GM18907 (cell line): ENCODE results near the gene NRDC.

Experiments used
- ATAC-seq: cut with Tn5 transposase; IDR thresholded peaks from one replicate; pipeline ENCODE4 v1.9.1; 2021; ENCODE audit warnings: mild to moderate bottlenecking, moderate library complexity; ENCODE audit not compliant: unreplicated experiment

Gene NRDC

GRCh38 chr1:51784997-51785421 lies 93.5 kb downstream of the NRDC start:
- no peak for ATAC-seq

DNA sequence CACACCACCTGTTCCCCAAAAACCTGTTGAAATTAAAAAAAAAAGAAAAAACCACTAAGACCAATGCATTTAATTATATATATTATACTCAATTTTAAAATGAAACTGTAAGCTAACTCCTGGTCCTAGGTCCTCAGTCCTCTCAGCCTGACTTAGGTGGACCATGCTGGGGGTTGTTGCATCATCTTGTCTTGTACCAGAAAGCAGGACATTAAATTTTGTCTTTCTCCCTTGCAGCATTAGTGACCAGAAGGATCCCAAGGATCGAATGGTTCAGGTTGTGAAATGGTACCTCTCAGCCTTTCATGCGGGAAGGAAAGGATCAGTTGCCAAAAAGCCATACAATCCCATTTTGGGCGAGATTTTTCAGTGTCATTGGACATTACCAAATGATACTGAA lies 97.6 kb downstream of the NRDC start:
- no peak for ATAC-seq

DNA sequence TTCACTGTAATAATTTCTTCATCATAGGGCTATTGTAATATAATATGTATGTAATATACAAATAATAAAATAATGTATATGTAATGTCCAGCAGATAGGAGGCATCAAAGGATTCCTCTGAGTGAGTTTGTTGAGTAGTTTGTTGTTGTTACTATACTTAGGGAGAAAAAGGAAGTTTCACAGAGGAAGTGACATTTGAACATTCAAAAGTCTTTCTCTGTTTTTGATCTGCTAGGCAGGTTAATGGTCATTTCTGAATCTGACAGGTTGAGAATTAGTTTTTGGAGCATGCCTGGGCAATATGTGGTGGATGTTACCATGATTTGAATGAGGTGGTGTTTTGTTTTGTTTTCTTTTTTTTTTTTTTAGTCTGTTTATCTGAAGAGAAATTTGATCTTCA lies 102.1 kb downstream of the NRDC start:
- no peak for ATAC-seq

DNA sequence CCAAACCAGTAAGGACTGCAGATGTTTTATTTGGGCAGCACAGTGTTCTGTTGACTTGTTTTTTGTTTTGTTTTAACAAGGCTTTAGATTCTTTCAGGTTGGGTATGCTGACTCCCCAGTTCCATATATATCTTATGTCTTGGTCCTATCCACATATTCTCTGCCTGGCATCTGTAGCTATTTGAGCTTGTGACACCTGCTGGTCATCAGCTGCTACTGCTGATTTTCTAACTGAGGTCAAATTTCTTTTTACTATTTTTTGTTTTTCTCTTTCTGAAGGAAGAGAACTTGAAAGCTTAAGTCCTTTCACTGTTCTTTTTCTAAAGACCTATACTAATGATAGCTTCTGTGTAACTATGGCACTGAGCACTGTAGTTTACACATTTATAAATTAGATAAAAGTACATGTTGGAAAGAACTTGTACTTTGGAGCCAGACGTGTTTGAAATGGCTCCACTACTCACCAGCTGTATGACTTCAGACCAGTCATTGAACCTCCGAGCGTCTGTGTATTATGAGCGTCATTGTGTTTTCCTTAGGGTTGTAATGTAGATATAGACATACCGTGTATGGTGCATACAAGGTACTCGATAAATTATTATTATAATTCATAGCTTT lies 109.4 kb downstream of the NRDC start:
- ATAC-seq: no peak

GRCh38 chr1:51761351-51761750 lies 117.2 kb downstream of the NRDC start:
- ATAC-seq: no peak

GRCh38 chr1:51760872-51761271 lies 117.7 kb downstream of the NRDC start:
- ATAC-seq: no peak

GRCh38 chr1:51758310-51758709 lies 120.2 kb downstream of the NRDC start:
- no peak for ATAC-seq

DNA sequence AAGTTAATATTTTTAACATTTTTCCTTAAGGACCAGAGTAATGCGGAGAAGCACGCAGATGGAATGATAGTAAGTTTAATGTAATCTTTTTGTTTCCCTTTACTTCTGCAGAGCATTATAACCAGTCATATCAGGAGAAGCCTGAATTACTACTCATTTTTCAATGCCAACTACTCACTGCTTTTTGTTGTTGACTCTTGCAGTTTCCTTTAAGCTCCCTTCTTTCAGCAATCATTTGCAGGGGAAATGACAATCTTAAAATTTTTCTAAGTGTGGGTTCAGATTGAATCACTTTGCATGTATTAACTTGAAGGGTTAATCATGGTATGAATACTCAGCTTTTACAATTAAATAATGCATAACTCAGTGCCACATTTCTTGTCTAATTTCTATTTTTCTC lies 122.2 kb downstream of the NRDC start:
- ATAC-seq: no peak

DNA sequence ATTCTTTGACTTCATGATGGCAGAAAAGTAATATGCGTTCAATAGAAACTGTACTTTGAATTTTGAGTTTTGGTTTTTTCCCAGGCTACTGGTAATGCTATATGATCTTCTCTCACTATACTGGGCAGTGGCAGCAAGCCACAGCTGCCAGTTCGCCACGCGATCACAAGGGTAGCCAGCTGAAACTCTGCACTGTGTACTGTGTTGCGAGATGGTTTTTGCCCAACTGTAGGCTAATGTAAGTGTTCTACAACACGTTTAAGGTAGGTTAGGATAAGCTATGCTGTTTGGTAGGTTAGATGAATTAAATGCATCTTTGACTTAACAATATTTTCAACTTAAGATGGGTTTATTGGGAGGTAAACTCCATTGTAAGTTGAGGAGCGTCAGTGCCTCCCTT lies 123.1 kb downstream of the NRDC start:
- no peak for ATAC-seq

- no peak for ATAC-seq
These were observed 123.9 kb downstream of the NRDC start for GRCh38 chr1:51754666-51755065.

- ATAC-seq: no peak
These were observed 124.6 kb downstream of the NRDC start for GRCh38 chr1:51753969-51754368.

DNA sequence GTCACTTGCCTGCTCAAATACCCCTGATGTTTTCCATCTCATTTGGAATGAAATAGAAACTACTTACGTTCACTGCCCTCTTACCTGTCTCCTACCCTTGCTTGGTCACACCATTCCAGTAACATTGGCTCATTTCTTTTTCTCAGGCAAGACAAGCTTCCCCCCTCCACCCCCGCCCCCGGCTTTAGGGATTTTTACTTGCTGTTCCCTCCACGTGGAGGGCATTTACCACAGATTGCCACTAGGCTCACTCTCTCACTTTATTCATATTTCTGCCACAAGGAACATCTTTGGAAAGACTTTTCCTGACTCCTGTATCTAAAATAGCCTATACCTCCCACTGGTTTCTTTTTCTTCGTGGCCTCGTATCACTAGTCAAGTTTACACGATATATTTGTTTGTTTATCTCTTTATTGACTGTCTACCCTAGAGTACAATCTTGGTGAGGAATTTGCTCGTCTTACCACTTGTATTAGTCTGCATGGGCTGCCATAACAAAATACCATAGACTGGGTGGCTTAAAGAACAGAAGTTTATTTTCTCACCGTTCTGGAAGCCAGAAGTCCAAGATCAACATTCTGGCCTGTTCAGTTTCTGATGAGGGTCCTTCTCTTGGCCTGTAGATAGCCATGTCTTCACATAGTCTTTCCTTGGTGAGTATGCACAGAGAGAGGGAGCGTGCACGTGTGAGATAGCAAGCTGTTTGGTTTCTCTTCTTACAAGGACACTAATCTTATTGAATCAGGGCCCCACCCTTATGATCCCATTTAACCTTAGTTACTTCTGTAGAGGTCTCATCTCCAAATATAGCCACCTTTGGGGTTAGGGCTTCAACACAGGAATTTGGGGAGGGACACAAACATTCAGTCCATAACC lies 126.2 kb downstream of the NRDC start:
- ATAC-seq: no peak

DNA sequence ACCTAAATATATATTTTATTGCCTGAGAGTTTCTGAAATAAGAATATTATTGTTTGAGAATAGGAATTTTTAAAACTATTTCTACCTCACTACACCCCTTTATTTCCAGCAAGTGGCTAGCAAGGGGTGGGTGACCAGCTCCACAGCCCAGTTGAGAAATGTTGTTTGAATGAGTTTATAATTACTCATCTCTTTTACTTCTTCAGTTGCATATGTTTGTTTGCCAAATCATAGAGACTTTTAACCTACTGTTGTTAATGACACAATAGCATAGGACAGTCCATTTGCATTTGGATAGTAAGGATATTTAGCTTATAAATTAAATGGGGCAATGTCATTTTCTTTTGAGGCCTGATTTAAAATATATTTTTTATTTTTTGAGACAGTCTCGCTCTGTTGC lies 127.8 kb downstream of the NRDC start:
- ATAC-seq: no peak

GRCh38 chr1:51750218-51750617 lies 128.3 kb downstream of the NRDC start:
- no peak for ATAC-seq

DNA sequence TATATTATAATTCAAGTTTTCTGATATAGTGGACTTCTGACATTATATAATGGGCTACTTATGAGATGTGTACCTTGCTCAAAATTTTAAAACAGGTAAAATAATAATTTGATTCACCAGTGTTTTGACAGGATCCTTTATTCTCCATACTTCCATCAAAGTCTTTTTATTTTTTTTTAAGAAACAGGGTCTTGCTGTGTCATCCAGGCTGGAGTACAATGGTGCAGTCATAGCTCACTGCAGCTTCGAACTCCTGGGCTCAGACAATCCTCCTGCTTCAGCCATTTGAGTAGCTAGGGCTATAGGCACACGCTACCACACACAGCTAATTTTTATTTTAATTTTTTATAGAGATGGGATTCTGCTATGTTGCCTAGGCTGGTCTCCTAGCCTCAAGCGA lies 129.4 kb downstream of the NRDC start:
- no peak for ATAC-seq

DNA sequence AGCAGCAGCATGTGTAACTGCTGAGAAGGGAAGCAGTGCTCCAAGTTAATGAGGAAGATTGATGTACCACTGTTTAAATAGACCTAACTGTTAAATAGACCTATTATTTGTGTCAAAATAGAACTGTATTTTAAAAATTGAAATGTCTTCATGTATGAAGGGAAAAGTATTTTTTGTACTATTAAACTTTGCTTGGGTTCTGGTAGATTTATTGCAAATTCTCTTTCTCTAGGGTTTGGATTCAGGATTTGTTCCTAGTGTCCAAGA lies 133.3 kb downstream of the NRDC start:
- no peak for ATAC-seq

- ATAC-seq: no peak
These were observed 133.8 kb downstream of the NRDC start for GRCh38 chr1:51744506-51745303.

GRCh38 chr1:51741121-51741681 lies 137.3 kb downstream of the NRDC start:
- ATAC-seq: no peak

DNA sequence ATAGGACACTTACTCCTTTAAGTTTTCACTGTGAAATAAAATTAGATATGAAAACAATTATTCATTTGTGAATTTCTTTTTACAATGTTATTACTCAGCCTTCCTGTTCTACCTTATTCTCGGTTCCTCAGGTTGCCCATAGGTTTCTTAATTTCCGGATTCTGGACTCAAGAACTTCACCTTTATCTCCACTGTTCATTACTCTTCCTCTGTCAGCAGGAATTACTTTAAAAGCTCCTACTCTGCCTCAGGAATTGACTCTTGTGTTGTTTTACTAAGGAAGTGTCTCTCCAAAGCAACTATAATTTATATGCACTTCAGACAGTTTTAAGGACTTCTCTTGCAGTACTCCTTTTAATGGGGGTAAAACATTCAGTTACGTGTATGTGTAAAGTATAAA lies 137.9 kb downstream of the NRDC start:
- no peak for ATAC-seq
